K562 (cell line): ENCODE measurements around the gene UTP14A. TPM values are rescaled to one million over a fixed set of nuclear protein-coding genes. Genes with fewer than 3 reads are reported as not detected.
A peak's percentile ranks its signal among the peaks of the same experiment; 100 is the strongest.

ENCODE experiments used
- E2F8 ChIP-seq: fragments of 450-650 bp; IDR thresholded peaks from 2 replicates; pipeline ENCODE4 v1.7.1; 2018; ENCODE audit warnings: mild to moderate bottlenecking, low read depth; ENCODE audit not compliant: partially characterized antibody
- MTA1 ChIP-seq: fragments of 450-650 bp; IDR thresholded peaks from 2 replicates; pipeline ENCODE4 v1.6.1; 2017; ENCODE audit warnings: borderline replicate concordance
- PURB ChIP-seq: sonication (generic); formaldehyde crosslinking; IDR thresholded peaks from 2 replicates; pipeline ENCODE4 v1.9.0; 2021; ENCODE audit warnings: low read depth, mild to moderate bottlenecking, missing genetic modification reagents
- RHOXF2B ChIP-seq: fragments of 250-450 bp; sonication (Bioruptor Pico); conservative IDR thresholded peaks from 2 replicates; pipeline ENCODE4 v1.5.1; 2021
- SMAD4 ChIP-seq: fragments of 250-450 bp; sonication (Bioruptor Pico); conservative IDR thresholded peaks from 2 replicates; pipeline ENCODE4 v1.8.0; 2021; ENCODE audit warnings: inconsistent platforms, mild to moderate bottlenecking, moderate library complexity
- SOX6 ChIP-seq: fragments of 450-650 bp; IDR thresholded peaks from 2 replicates; pipeline ENCODE4 v1.6.1; 2014; ENCODE audit warnings: mild to moderate bottlenecking
- SRF ChIP-seq, 2 experiments: fragments of 250-450, 450-650 bp in 1 of 2; sonication (Bioruptor Pico) in 1 of 2; sonication (generic) in 1 of 2; formaldehyde crosslinking; IDR thresholded peaks; 2 replicates each; pipeline versions ENCODE4 v1.5.0 to v1.5.1; 2020 to 2022; ENCODE audit warnings: mild to moderate bottlenecking in 1 of 2, missing genetic modification reagents in 1 of 2
- ZNF398 ChIP-seq: fragments of 250-450 bp; sonication (Bioruptor Pico); IDR thresholded peaks from 2 replicates; pipeline ENCODE4 v1.8.0; 2021; ENCODE audit warnings: moderate library complexity, mild to moderate bottlenecking, inconsistent platforms
- polyA plus RNA-seq, 8 experiments: library from polyadenylated mRNA; depleted of rRNA in 4 of 8; stranded (reverse) in 5 of 8; unstranded in 3 of 8; fragments of >200 nt; fragmentation: Nextera tagmentation in 2 of 8; fragmentation: Illumina TruSeq in 1 of 8; extraction: Ambion mirVana in 2 of 8; extraction: Trizol in 1 of 8; gene quantifications; 2 replicates each; pipeline versions ENCODE4 v1.2.1 to v1.2.3, GENCODE V29; 2011 to 2014; ENCODE audit warnings: inconsistent platforms in 1 of 8, missing spikeins in 1 of 8
- total RNA-seq, 7 experiments: library from RNA; depleted of rRNA in 6 of 7; stranded (reverse); fragments of >200 nt in 6 of 7; fragmentation: Illumina TruSeq in 2 of 7; extraction: Trizol in 2 of 7; gene quantifications; 2 replicates each; pipeline versions ENCODE4 v1.2.1 to v1.2.3, GENCODE V29; 2011 to 2021; ENCODE audit warnings: low replicate concordance in 1 of 7

Gene UTP14A
- total and polyA plus RNA-seq, 9 of the 15 experiments (the other 6 are each of a cell fraction or from before 2014, with no cell fraction given), result 30.5 to 91.0 (median 64.1) TPM

GRCh38 chrX:129931411-129932015, 25.5 kb downstream of the UTP14A start (continued):
- TF ChIP-seq ZNF398, result no peak
- TF ChIP-seq MTA1, result no peak
- no peak for TF ChIP-seq E2F8
- peak; percentile 48; the same call in 1 of the 2 replicates for TF ChIP-seq SMAD4 (CRISPR knock-in tag)
- no peak for TF ChIP-seq RHOXF2B (CRISPR knock-in tag)
- no peak for TF ChIP-seq SRF (CRISPR knock-in tag; IDR thresholded peaks at IDR 0.05)
- no peak for TF ChIP-seq SOX6
- TF ChIP-seq PURB, result no peak
